Measurements from ENCODE around the gene SEMA5A. TPM values are rescaled to one million over a fixed set of nuclear protein-coding genes. Genes with fewer than 3 reads are reported as not detected.

SEMA5A gene
- total and polyA plus RNA-seq, 2 of the 8 experiments (the other 6 are each of a cell fraction or from before 2014, with no cell fraction given): 5.3 to 8.9 TPM

DNA sequence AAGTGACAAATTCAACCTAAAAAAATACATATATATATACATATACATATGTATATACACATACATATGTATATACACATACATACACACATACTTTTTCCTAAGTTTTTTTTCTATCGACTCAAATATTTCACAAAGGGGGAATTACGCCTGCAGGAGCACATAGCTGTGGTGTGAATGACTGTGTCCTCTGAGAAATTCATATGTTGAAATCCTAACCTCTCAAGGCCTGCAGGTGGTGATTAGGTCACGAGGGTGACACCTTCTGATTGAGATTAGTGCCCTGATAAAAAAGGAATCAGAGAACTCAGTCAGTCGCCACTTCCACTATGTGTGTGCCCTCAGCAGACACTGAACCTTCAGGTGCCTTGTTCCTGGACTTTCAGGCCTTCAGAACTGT lies 248.7 kb downstream of the SEMA5A start:
- H2BK20ac ChIP-seq (ENCODE audit: low read length): no peak overlapping the region
- CTCF ChIA-PET (ENCODE audit: partially characterized antibody): interaction anchor here (0.9 to 1.2 kb wide), 5 partner anchors 8 to 905 kb away, joined by 3 read pairs; no protein-coding TSS in a partner anchor
- no peak overlapping the region for H4K5ac ChIP-seq (ENCODE audit: insufficient read length, low read depth, low read length)
- peaks cover 0 to 8% (median 3%) of the 10 kb centered on the region in 4 experiments; a peak in 2 of 7 replicates for H3K4me1 ChIP-seq (replicated peaks in 1 of 4; ENCODE audit: control insufficient read depth in 3 of 4, insufficient read depth in 4 of 4, low read length in 3 of 4)
- H2AK5ac ChIP-seq (ENCODE audit: low read depth, low read length): no peak overlapping the region; the same call in 1 of the 2 replicates
- no peak overlapping the region; a peak in 1 of 4 replicates for H3K4me2 ChIP-seq (ENCODE audit: insufficient read depth in 1 of 2, low read depth in 2 of 2, low read length in 2 of 2)
- no peak overlapping the region for H3K18ac ChIP-seq (ENCODE audit: extremely low read depth, low read length)
- no peak overlapping the region for H3K27ac ChIP-seq (ENCODE audit: low read depth, low read length)
- H2BK12ac ChIP-seq (ENCODE audit: low read depth, low read length): no peak overlapping the region
- no peak overlapping the region for H3K4ac ChIP-seq (replicated peaks; ENCODE audit: insufficient read length, low read depth, low read length)
- no peak overlapping the region for H3K9ac ChIP-seq (replicated peaks in 1 of 4; ENCODE audit: extremely low read depth in 1 of 4, low read depth in 3 of 4, low read length in 3 of 4)
- DNase-seq (ENCODE audit: low read depth in 1 of 2, low spot score in 2 of 2): no peak
- no peaks in the 10 kb centered on the region for H3K23me2 ChIP-seq (ENCODE audit: low read depth, low read length)
- no peak overlapping the region for H4K8ac ChIP-seq (ENCODE audit: extremely low read depth, insufficient read depth, low read length)
- H3K36me3 ChIP-seq (ENCODE audit: control insufficient read depth in 2 of 4, insufficient read depth in 4 of 4, low read length in 3 of 4): no peaks in the 10 kb centered on the region
- no peaks in the 10 kb centered on the region for H4K20me1 ChIP-seq (replicated peaks in 1 of 2; ENCODE audit: control insufficient read depth in 1 of 2, insufficient read depth in 2 of 2, low read length in 2 of 2)
- no peak overlapping the region for H2BK5ac ChIP-seq (ENCODE audit: low read depth, low read length)
- no peak overlapping the region for H4K91ac ChIP-seq (replicated peaks; ENCODE audit: insufficient read length, low read length)
- H3K79me2 ChIP-seq (ENCODE audit: control insufficient read depth in 1 of 2, insufficient read depth in 2 of 2, low read length in 2 of 2): no peaks in the 10 kb centered on the region
- no peaks in the 10 kb centered on the region for H3K79me1 ChIP-seq (ENCODE audit: low read depth, low read length)
- no peaks in the 10 kb centered on the region for H3K27me3 ChIP-seq (replicated peaks in 1 of 4; ENCODE audit: control insufficient read depth in 3 of 4, extremely low read depth in 1 of 4, insufficient read depth in 3 of 4, low read length in 3 of 4)
- H3K4me3 ChIP-seq (ENCODE audit: extremely low read depth in 1 of 4, insufficient read depth in 2 of 4, low read depth in 3 of 4, low read length in 4 of 4): no peak overlapping the region
- no peak overlapping the region for H3K56ac ChIP-seq (replicated peaks; ENCODE audit: insufficient read length, low read depth, low read length)
- no peak overlapping the region for H2BK15ac ChIP-seq (ENCODE audit: low read length)
- no peak overlapping the region for H2AFZ ChIP-seq (ENCODE audit: low read length)
- H3K9me3 ChIP-seq (ENCODE audit: insufficient read depth in 2 of 2, low read depth in 1 of 2, low read length in 1 of 2): no peaks in the 10 kb centered on the region
- H3K23ac ChIP-seq (ENCODE audit: insufficient read length): no peak overlapping the region
- WGBS, 2 experiments (ENCODE audit: extremely low coverage in 1 of 2, insufficient coverage in 1 of 2, insufficient read length in 1 of 2, insufficient replicate concordance in 2 of 2, low coverage in 1 of 2, low lambda C conversion rate in 2 of 2, missing lambda C conversion rate in 1 of 2): 74% methylated on average over 4 of the region's 4 CpGs; no CpG with 5 or more reads in 1 of the 2 experiments
- POLR2A ChIA-PET (ENCODE audit: partially characterized antibody): interaction anchor here (0.6 kb wide), 1 partner anchor 54 kb away, joined by 4 read pairs; no protein-coding TSS in a partner anchor
- H2BK120ac ChIP-seq (replicated peaks; ENCODE audit: low read depth, low read length): no peak overlapping the region
- TF ChIP-seq, protein P1, sequence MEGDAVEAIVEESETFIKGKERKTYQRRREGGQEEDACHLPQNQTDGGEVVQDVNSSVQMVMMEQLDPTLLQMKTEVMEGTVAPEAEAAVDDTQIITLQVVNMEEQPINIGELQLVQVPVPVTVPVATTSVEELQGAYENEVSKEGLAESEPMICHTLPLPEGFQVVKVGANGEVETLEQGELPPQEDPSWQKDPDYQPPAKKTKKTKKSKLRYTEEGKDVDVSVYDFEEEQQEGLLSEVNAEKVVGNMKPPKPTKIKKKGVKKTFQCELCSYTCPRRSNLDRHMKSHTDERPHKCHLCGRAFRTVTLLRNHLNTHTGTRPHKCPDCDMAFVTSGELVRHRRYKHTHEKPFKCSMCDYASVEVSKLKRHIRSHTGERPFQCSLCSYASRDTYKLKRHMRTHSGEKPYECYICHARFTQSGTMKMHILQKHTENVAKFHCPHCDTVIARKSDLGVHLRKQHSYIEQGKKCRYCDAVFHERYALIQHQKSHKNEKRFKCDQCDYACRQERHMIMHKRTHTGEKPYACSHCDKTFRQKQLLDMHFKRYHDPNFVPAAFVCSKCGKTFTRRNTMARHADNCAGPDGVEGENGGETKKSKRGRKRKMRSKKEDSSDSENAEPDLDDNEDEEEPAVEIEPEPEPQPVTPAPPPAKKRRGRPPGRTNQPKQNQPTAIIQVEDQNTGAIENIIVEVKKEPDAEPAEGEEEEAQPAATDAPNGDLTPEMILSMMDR (IDR thresholded peaks at IDR 0.05; ENCODE audit: control extremely low read depth in 1 of 3, insufficient read depth in 1 of 3, low read depth in 1 of 3, low read length in 3 of 3): no peak
- no peak for TF ChIP-seq E2F6 (IDR thresholded peaks at IDR 0.05)
- TF ChIP-seq ZNF274 (IDR thresholded peaks at IDR 0.05; ENCODE audit: borderline replicate concordance, extremely low read depth, low read length): no peak
- TF ChIP-seq HDAC2 (IDR thresholded peaks at IDR 0.05; ENCODE audit: borderline replicate concordance in 1 of 2, low read depth in 2 of 2, low read length in 2 of 2): no peak
- TF ChIP-seq POLR2A (IDR thresholded peaks at IDR 0.05; ENCODE audit: control extremely low read depth in 1 of 2, low read depth in 2 of 2, low read length in 2 of 2): no peak
- H3K14ac ChIP-seq (ENCODE audit: insufficient read length): no peak overlapping the region
- FAIRE-seq: no peak

Measured in H1 (cell line).